Nephron progenitor cell (in vitro differentiated cells): ENCODE results near the gene ESAM.
A peak's percentile ranks its signal among the peaks of the same experiment; 100 is the strongest.

ENCODE experiments used
- DNase-seq: peaks from one replicate; pipeline ENCODE4 v3.0.0; 2021
- H3K27ac Mint-ChIP-seq: 2 replicates; pipeline ENCODE4 v1.8.0; 2021; ENCODE audit warnings: mild to moderate bottlenecking, moderate library complexity, mixed read lengths
- H3K27me3 Mint-ChIP-seq: 2 replicates; pipeline ENCODE4 v1.8.0; 2021; ENCODE audit warnings: mild to moderate bottlenecking, low read depth, mixed read lengths; ENCODE audit not compliant: poor library complexity
- H3K36me3 Mint-ChIP-seq: 2 replicates; pipeline ENCODE4 v1.8.0; 2021; ENCODE audit warnings: low read depth, mixed read lengths
- H3K4me1 Mint-ChIP-seq: 2 replicates; pipeline ENCODE4 v1.8.0; 2021; ENCODE audit warnings: mixed read lengths
- H3K4me3 Mint-ChIP-seq: 2 replicates; pipeline ENCODE4 v1.8.0; 2021; ENCODE audit warnings: mild to moderate bottlenecking, moderate library complexity, mixed read lengths
- H3K9me3 Mint-ChIP-seq: 2 replicates; pipeline ENCODE4 v1.8.0; 2021; ENCODE audit warnings: mild to moderate bottlenecking, moderate library complexity, mixed read lengths
- CTCF ChIP-seq: fragments of 200-600 bp; sonication (generic); IDR thresholded peaks from 2 replicates; pipeline ENCODE4 v1.5.0; 2021; ENCODE audit warnings: antibody characterized with exemption

ESAM gene

GRCh38 chr11:124760806-124761205 lies 1.3 kb downstream of the ESAM start:
- no peak overlapping the region for H3K27ac Mint-ChIP-seq
- H3K9me3 Mint-ChIP-seq: no peaks in the 10 kb centered on the region
- peaks cover 8% of the 10 kb centered on the region for H3K36me3 Mint-ChIP-seq
- H3K4me3 Mint-ChIP-seq: no peak overlapping the region
- H3K27me3 Mint-ChIP-seq: peaks cover 75% of the 10 kb centered on the region
- TF ChIP-seq CTCF: no peak
- DNase-seq: no peak
- H3K4me1 Mint-ChIP-seq: peaks cover 48% of the 10 kb centered on the region

GRCh38 chr11:124760205-124760652 lies 1.9 kb downstream of the ESAM start:
- DNase-seq: no peak
- Mint-ChIP-seq H3K9me3 (no peaks in the 10 kb centered on the region), H3K27me3 (peaks cover 80% of the 10 kb centered on the region), H3K4me3 (peak overlapping the region; percentile 52), H3K27ac (no peak overlapping the region), H3K4me1 (peaks cover 48% of the 10 kb centered on the region), H3K36me3 (peaks cover 3% of the 10 kb centered on the region)
- TF ChIP-seq CTCF: no peak

GRCh38 chr11:124759266-124760204 lies 2.6 kb downstream of the ESAM start:
- no peak overlapping the region for H3K27ac Mint-ChIP-seq
- no peak for TF ChIP-seq CTCF
- no peaks in the 10 kb centered on the region for H3K9me3 Mint-ChIP-seq
- H3K27me3 Mint-ChIP-seq: peaks cover 87% of the 10 kb centered on the region
- peaks cover 51% of the 10 kb centered on the region for H3K4me1 Mint-ChIP-seq
- no peaks in the 10 kb centered on the region for H3K36me3 Mint-ChIP-seq
- H3K4me3 Mint-ChIP-seq: peak overlapping the region; percentile 52
- DNase-seq: no peak

GRCh38 chr11:124758355-124759265 lies 3.5 kb downstream of the ESAM start:
- no peak overlapping the region for H3K27ac Mint-ChIP-seq
- H3K9me3 Mint-ChIP-seq: no peaks in the 10 kb centered on the region
- DNase-seq: peak; percentile 84
- H3K27me3 Mint-ChIP-seq: peaks cover 97% of the 10 kb centered on the region
- H3K4me1 Mint-ChIP-seq: peaks cover 51% of the 10 kb centered on the region
- no peaks in the 10 kb centered on the region for H3K36me3 Mint-ChIP-seq
- H3K4me3 Mint-ChIP-seq: peak overlapping the region; percentile 83
- peak; percentile 73 for TF ChIP-seq CTCF

GRCh38 chr11:124757320-124757719 lies 4.8 kb downstream of the ESAM start:
- no peak for DNase-seq
- H3K9me3 Mint-ChIP-seq: no peaks in the 10 kb centered on the region
- H3K27me3 Mint-ChIP-seq: peaks cover 99% of the 10 kb centered on the region
- no peaks in the 10 kb centered on the region for H3K36me3 Mint-ChIP-seq
- peaks cover 51% of the 10 kb centered on the region for H3K4me1 Mint-ChIP-seq
- no peak overlapping the region for H3K27ac Mint-ChIP-seq
- no peak overlapping the region for H3K4me3 Mint-ChIP-seq
- TF ChIP-seq CTCF: no peak
